Measurements from ENCODE around the gene TTC32.
"Not testable (repeated sequence)": the region's sequence is repeated elsewhere in the genome, so short reads cannot be mapped to it uniquely, and the experiment has no call there.

The TTC32 gene

DNA sequence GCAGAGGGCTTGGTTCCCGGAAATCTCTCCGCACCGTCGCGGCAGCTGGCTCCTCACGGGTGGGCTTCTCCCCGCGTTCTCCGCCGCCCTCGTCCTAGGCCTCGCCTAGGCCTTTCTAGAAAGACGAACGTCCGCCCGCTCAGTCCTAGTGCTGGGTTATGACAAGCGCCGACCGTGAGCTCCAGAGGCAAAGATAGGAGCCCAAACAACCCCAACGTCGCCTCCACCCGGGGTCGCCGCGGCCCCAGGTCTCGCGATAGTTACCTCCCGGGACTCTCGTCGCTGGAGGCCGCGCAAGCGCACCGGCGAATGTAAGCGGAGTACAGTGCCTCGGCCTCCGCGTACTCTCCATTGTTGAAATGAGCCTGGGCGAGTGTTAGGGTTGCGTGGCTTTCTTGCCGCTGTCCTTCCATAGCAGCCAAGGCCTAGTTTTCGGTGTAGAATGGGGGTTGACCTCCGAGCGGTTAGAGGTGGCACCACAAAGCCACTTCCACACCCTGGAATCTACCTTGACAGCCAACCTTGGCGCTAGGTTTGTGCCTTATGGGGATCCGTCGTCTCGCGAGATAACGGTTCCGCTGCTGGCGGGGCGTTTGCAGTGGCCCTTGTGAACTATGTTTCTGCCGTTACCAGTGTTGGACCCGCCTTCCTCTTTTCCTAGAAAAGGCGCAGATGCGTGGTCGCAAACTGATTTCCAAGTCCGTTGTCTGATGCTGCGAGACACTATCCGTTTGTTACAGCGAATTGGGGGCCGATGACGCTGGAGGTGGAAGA, at the start of gene TTC32:
TTC32 (minus strand) TSS at position 542 of the 774 bp plus-strand sequence; CDS start at position 413, 129 bp downstream.
- DNase-seq (ENCODE audit: low read depth in 2 of 2), result peak; percentile 85 to 86

DNA sequence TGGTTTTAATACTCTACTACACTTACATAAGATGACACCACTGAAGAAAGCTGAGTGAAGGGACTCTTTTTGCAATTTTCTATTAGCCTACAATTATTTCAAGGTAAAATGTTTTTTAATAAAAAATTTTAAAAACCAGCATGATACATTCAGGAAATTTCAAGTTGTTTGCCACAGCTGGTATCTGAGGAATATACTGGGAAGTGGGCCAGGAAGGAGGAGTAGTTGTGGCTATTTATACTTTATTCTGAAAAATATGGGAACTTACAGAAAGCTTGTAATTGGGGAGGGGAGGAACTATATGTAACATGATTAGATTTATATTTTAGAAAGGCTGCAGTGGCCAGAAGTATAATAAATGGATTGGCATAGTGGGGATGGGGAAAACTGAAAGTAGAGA, 47.3 kb upstream of the TTC32 start:
- no peak for DNase-seq (ENCODE audit: low read depth in 2 of 2)

DNA sequence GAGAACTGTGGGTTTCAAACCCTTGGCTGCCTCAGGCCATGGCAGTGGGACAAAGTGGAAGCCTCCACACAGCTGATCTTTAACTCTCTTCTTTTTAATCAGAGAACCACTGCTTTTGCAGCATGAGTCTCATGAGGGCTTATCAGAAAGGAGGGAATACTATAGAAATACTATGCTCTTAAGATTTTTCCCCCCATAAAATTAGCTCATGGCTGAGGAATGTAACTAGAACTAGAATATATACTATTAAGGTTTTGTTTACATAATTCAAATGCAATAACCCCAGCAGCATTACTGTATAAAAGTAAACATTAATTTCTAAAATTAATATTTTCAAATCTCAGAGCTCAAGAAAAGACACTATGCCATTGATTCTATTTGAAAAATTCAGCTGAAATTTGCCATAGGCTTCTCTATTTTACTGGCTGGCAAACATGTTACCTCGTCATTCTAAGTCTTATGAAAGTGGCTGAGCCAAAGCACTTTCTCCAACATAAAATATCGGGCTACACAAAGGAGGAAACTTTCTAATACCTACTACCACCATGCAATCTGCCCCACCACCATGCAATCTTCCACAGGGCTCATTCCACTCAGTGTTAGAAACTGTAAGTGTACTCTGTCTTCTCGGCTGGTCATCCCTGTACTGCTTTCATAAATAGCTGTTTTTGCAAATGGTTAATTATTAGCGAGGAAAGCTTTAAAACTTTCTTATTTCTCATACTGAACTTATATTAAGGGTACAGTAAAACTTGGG, 45.6 kb upstream of the TTC32 start:
- DNase-seq (ENCODE audit: low read depth in 2 of 2), result no peak

DNA sequence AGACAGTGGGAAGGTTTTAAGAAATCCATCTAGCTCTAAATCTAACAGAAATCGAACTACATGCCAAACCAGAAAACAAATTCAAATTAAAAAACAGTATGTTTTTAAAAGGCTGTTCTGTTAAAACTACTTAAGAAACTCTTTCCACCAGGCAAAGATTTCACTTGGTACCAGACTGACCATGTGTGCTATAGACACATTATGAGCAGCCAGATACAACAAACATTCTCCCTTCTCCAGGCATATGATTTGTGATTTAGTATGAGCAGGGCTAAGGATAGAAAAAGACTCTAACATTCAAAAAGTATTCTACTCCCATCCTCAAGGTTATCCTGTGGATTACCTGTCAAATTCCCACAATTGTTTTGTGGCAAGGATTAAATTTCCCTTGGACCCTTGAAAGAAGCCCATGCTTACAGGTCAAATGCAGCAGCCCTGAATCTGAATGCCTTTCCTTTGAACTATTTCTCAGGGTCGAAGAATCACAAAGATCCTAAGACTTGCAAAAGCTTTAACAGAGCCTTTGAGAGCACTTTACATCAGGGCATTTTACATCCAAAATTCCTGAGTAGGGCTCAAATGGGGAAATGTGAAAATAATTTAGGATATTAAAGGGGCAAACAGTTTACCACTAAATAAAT, 42.5 kb upstream of the TTC32 start:
- DNase-seq (ENCODE audit: low read depth in 2 of 2), result no peak

DNA sequence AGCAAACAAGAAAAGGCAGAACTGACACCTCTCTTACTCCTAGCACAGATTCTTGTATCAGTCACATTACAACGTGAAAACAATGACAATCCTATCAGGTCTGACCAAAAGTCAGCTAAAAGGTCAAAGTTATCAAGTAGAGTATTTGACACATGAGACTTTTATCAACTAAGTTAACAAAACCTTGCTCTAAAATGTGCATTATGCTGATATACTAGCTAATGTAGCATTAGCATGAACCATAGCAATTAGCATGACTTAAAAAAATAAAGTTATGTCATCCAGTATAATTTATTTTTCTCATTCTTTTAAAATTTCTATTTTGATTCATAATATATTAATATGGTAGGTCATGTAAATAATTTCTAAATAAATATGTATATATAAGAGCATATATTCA, 41.4 kb upstream of the TTC32 start:
- DNase-seq (ENCODE audit: low read depth in 2 of 2), result no peak

GRCh38 chr2:19942199-19942598, 40.4 kb upstream of the TTC32 start:
- DNase-seq (ENCODE audit: low read depth in 2 of 2), result no peak

- DNase-seq (ENCODE audit: low read depth in 2 of 2), result no peak
Measured at GRCh38 chr2:19937004-19937403, 35.2 kb upstream of the TTC32 start.

- no peak for DNase-seq (ENCODE audit: low read depth in 2 of 2)
Measured at GRCh38 chr2:19936203-19936602, 34.4 kb upstream of the TTC32 start.

GRCh38 chr2:19933351-19933981, 31.7 kb upstream of the TTC32 start:
- no peak for DNase-seq (ENCODE audit: low read depth in 2 of 2)

GRCh38 chr2:19932928-19933327, 31.1 kb upstream of the TTC32 start:
- DNase-seq (ENCODE audit: low read depth in 2 of 2), result no peak

DNA sequence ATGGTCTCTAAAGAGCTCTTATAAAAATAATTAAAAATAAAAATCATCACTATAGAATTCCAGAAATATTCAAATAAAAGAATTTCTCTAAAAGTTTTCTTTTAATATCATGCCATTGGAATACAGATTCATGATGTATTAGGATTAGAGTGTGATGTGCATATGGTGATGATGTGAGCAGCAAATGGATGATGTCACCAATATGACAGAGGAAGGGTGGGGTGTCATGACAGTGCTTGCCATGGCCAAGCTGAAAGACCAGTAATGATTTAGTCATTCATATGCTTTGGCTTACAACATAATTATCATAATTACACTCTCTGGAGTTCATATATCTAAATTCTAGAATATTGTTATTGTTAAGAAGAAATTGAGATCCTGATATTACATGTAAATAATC, 27.4 kb upstream of the TTC32 start:
- DNase-seq (ENCODE audit: low read depth in 2 of 2), result no peak

GRCh38 chr2:19927816-19928215, 26.0 kb upstream of the TTC32 start:
- DNase-seq (ENCODE audit: low read depth in 2 of 2), result not testable (repeated sequence)

DNA sequence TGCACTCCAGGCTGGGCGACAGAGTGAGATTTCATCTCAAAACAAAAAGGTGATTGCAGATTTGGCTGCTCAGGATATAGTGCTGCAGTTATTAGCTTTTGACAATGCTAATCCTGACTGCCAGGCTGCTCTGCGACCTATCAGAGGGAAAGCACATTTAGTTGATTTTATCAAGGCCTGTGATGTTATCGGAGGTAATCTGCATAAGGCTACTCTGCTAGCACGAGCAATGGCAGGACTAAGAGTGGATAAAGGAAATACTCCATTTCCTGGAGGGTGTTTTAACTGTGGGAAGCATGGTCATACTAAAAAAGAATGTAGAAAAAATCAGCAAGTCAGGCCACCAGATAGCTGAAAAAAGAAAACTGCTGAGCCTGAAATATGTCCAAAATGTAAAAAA, 22.7 kb upstream of the TTC32 start:
- DNase-seq (ENCODE audit: low read depth in 2 of 2), result not testable (repeated sequence)

DNA sequence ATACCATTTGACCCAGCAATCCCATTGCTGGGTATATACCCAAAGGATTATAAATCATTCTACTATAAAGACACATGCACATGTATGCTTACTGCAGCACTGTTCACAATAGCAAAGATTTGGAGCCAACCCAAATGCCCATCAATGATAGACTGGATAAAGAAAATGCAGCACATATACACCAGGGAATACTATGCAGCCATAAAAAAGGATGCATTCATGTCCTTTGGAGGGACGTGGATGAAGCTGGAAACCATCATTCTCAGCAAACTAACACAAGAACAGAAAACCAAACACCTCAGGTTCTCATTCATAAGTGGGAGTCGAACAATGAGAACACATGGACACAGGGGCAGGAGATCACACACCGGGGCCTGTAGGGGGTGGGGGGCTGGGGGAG, 20.4 kb upstream of the TTC32 start:
- DNase-seq (ENCODE audit: low read depth in 2 of 2), result not testable (repeated sequence)

- no peak for DNase-seq (ENCODE audit: low read depth in 2 of 2)
Measured at GRCh38 chr2:19916385-19916950, 14.7 kb upstream of the TTC32 start.

GRCh38 chr2:19914266-19914975, 12.6 kb upstream of the TTC32 start:
- no peak for DNase-seq (ENCODE audit: low read depth in 2 of 2)

DNA sequence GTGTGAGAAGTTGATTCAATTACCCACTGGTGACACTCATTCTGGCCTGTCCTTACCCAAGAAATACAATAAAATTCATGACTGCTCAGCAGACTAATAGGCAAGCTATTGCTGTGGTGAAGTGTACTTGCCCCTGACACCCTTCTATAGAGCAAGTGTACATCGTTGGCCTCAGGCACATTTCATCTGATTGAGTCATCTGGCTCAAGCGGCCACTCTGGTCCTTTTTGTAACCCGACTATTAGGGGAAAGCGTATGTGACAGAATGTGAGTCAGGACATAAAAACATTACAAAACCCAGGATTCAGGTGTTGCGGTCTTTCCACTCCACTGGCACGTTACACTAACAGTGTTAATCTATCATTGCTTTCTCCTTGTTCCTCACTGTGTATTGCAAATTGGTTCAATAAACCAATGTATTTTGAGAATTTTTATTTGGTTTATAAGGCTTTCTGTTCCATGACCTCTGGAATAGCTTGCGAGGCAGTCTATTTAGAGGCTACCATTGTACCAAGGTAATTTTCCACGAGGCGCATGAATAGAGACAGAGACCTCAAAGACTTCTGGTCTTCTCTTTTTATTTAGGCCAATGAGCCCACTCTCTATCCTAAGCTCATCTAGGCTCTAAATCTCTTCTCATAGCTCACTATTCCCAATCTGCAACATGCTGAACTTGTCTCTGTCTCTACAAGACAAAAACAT, 10.2 kb upstream of the TTC32 start:
- no peak for DNase-seq (ENCODE audit: low read depth in 2 of 2)

DNA sequence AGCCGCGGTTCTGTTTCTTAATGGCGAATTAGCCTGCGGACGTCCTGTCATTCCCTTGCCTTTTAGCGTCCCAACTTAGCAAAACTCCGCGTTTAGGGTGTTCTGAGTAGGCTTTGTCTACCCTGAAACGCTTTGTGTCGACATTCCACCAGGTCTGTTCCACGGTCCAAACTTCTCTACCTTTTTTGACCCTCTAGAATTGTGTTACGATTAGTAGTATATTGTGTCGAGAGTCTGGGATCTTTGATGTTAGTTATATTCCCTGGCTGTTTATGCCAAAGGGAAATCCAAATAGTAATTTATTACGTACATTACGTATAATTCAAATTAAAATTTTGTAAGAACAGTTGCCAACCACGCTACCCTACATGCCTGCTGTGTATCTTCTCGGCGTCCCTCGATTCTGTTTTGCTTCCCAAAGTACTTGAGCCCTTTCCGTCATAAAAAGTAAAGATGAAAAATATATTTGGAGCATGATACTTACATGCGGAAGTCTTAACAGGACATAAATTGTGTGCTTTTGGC, 495 bp upstream of the TTC32 start:
- no peak for DNase-seq (ENCODE audit: low read depth in 2 of 2)

DNA sequence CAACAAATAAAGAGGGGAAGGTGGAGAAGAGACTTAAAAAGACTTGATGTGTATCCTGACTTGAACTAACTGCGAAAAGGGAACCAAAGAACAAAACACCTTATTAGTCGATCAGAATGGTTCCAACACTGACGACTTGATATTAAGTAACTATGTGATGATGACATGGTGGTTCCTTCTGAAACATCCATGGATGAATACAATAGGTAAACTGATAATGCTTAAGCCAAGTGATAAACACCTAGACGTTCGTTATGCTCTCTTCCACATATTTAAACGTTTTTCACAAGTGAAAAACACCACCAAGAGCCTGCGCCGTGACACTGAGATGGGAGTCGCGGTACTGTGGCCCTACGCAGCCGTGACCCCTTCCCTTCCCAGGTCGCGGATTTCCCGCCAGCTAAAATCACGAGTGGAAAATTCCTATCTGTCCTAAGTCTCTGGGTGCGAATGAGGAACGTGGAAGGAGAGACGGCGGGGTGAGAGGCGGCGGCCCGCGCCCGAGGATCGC, 797 bp downstream of the TTC32 start:
- DNase-seq (ENCODE audit: low read depth in 2 of 2), result no peak

All from stimulated activated CD8-positive, alpha-beta memory T cell treated with anti-CD3 and anti-CD28 coated beads, Interleukin-2, amount 100 ng/mL, for 48 hours (primary cell).